Effector memory CD4-positive, alpha-beta T cell (primary cell): Measurements from ENCODE around the gene BMPER.

Experiments used
- DNase-seq, 3 donors: peaks; one replicate each; pipeline ENCODE4 v3.0.0-alpha.2; 2020
- H3K27ac ChIP-seq: 2 replicates; pipeline ENCODE4 v1.7.0; 2013; ENCODE audit warnings: mild to moderate bottlenecking, low read length, moderate library complexity; ENCODE audit not compliant: insufficient read depth, poor library complexity, severe bottlenecking
- H3K27me3 ChIP-seq: replicated peaks from 2 replicates; pipeline ENCODE4 v1.7.0; 2013; ENCODE audit warnings: mild to moderate bottlenecking, low read length; ENCODE audit not compliant: insufficient read depth, control insufficient read depth, poor library complexity, severe bottlenecking
- H3K36me3 ChIP-seq: 2 replicates; pipeline ENCODE4 v1.7.0; 2013; ENCODE audit warnings: mild to moderate bottlenecking, low read length, moderate library complexity; ENCODE audit not compliant: control insufficient read depth, insufficient read depth
- H3K4me1 ChIP-seq: 2 replicates; pipeline ENCODE4 v1.7.0; 2013; ENCODE audit warnings: low read length, mild to moderate bottlenecking; ENCODE audit not compliant: control insufficient read depth, insufficient read depth, poor library complexity, severe bottlenecking
- H3K4me3 ChIP-seq: 2 replicates; pipeline ENCODE4 v1.7.0; 2013; ENCODE audit warnings: low read length, low read depth, mild to moderate bottlenecking; ENCODE audit not compliant: insufficient read depth, poor library complexity, severe bottlenecking
- H3K9me3 ChIP-seq: 2 replicates; pipeline ENCODE4 v1.7.0; 2013; ENCODE audit warnings: mild to moderate bottlenecking, low read length, moderate library complexity; ENCODE audit not compliant: control insufficient read depth

Gene BMPER

GRCh38 chr7:34191771-34192479 is 286.6 kb downstream of the BMPER start:
- H3K9me3 ChIP-seq: no peaks in the 10 kb centered on the region
- H3K27me3 ChIP-seq: no peaks in the 10 kb centered on the region
- no peak for DNase-seq
- H3K36me3 ChIP-seq: no peaks in the 10 kb centered on the region
- no peak overlapping the region for H3K4me3 ChIP-seq
- no peak overlapping the region for H3K27ac ChIP-seq
- H3K4me1 ChIP-seq: no peaks in the 10 kb centered on the region

GRCh38 chr7:34192906-34193305 is 287.6 kb downstream of the BMPER start:
- no peaks in the 10 kb centered on the region for H3K27me3 ChIP-seq
- H3K9me3 ChIP-seq: no peaks in the 10 kb centered on the region
- no peak overlapping the region for H3K27ac ChIP-seq
- no peak overlapping the region for H3K4me3 ChIP-seq
- no peaks in the 10 kb centered on the region for H3K4me1 ChIP-seq
- no peaks in the 10 kb centered on the region for H3K36me3 ChIP-seq
- no peak for DNase-seq

GRCh38 chr7:34198231-34198641 is 292.9 kb downstream of the BMPER start:
- Histone ChIP-seq H3K4me3 (no peak overlapping the region), H3K9me3 (no peaks in the 10 kb centered on the region), H3K4me1 (no peaks in the 10 kb centered on the region), H3K27ac (no peak overlapping the region), H3K27me3 (no peaks in the 10 kb centered on the region), H3K36me3 (no peaks in the 10 kb centered on the region)
- no peak for DNase-seq
